GM21717 (cell line): ENCODE data around the gene ICOSLG.
"Not testable (repeated sequence)": the region's sequence is repeated elsewhere in the genome, so short reads cannot be mapped to it uniquely, and the experiment has no call there.

Experiments used
- ATAC-seq: cut with Tn5 transposase; IDR thresholded peaks from one replicate; pipeline ENCODE4 v1.9.1; 2021; ENCODE audit warnings: mild to moderate bottlenecking, moderate library complexity; ENCODE audit not compliant: unreplicated experiment

ICOSLG gene

GRCh38 chr21:44265734-44266270 is 25.1 kb upstream of the ICOSLG start:
- no peak for ATAC-seq

- no peak for ATAC-seq
These were observed 23.0 kb upstream of the ICOSLG start for GRCh38 chr21:44263768-44264167.

- ATAC-seq: no peak
These were observed 22.5 kb upstream of the ICOSLG start for GRCh38 chr21:44263221-44263760.

- ATAC-seq: no peak
These were observed 21.8 kb upstream of the ICOSLG start for GRCh38 chr21:44262338-44263056.

GRCh38 chr21:44261675-44262295 is 21.0 kb upstream of the ICOSLG start, which contains the start of gene DNMT3L:
TSS of gene DNMT3L (minus strand) at chr21:44261897. CDS start at chr21:44261259, 638 bp downstream.
- no peak for ATAC-seq

GRCh38 chr21:44260791-44261631 is 20.3 kb upstream of the ICOSLG start:
- no peak for ATAC-seq

GRCh38 chr21:44260066-44260465 is 19.3 kb upstream of the ICOSLG start:
- ATAC-seq: no peak

GRCh38 chr21:44259082-44259705 is 18.5 kb upstream of the ICOSLG start:
- ATAC-seq: no peak

- no peak for ATAC-seq
These were observed 17.4 kb upstream of the ICOSLG start for GRCh38 chr21:44258056-44258725.

- ATAC-seq: no peak
These were observed 14.8 kb upstream of the ICOSLG start for GRCh38 chr21:44255511-44255981.

- no peak for ATAC-seq
These were observed 13.3 kb upstream of the ICOSLG start for GRCh38 chr21:44253832-44254710.

GRCh38 chr21:44249204-44250037 is 8.7 kb upstream of the ICOSLG start:
- ATAC-seq: not testable (repeated sequence)

GRCh38 chr21:44247904-44248303 is 7.2 kb upstream of the ICOSLG start:
- ATAC-seq: not testable (repeated sequence)

GRCh38 chr21:44243980-44244379 is 3.2 kb upstream of the ICOSLG start:
- peak; percentile 50 for ATAC-seq

GRCh38 chr21:44241281-44241680 is 538 bp upstream of the ICOSLG start:
- peak; percentile 29 for ATAC-seq

GRCh38 chr21:44240353-44240752 is 390 bp downstream of the ICOSLG start:
- not testable (repeated sequence) for ATAC-seq

GRCh38 chr21:44229561-44229960 is 11.2 kb downstream of the ICOSLG start:
- not testable (repeated sequence) for ATAC-seq

GRCh38 chr21:44228109-44228508 is 12.6 kb downstream of the ICOSLG start:
- ATAC-seq: not testable (repeated sequence)
